HCEC 1CT (cell line): ENCODE data around the gene CLEC9A.

Experiments used
- DNase-seq: peaks from one replicate; pipeline ENCODE4 v3.0.0-alpha.2; 2017

CLEC9A gene

DNA sequence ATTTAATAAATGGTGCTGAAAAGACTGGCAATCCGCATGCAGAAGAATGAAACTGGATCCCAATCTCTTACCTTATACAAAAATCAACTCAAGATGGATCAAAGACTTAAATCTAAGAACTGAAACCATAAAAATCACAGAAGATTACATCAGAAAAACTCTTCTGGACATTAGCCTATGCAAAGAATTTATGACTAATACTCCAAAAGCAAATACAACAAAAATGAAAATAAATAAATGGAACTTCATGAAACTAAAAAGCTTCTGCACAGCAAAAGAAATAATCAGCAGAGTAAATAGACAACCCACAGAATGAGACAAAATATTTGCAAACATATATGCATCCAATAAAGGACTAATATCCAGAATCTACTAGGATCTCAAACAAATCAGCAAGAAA lies 82.6 kb downstream of the CLEC9A start:
- DNase-seq: peak; percentile 29

DNA sequence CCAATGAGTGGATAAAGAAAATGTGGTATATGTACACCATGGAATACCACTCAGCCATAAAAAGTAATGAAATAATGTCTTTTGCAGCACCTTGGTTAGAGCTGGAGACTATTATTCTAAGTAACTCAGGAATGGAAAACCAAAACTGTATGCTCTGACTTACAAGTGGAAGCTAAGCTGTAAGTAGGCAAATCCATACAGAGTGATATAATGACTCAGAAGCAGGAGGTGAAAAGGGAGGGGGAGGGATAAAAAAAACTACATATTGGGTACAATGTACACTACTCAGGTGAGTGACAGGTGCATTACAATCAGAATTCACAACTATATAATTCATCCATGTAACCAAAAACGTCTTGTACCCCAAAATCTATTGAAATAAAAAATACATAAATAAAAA lies 83.4 kb downstream of the CLEC9A start:
- no peak for DNase-seq

DNA sequence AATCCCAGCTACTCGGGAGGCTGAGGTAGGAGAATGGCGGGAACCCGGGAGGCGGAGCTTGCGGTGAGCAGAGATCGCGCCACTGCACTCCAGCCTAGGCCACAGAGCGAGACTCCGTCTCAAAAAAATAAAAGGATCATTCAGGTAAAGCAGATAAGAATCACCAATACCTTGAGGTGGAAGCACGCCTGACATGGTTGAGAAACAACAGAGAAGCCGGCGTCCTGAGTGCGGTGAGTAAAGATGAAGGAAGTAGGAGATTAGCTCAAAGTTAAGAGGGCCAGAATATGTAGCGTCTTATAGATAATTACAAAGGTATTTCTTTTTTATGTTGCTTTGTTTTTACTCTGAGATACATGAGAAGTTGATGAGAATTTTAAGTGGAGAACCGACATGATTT lies 84.8 kb downstream of the CLEC9A start:
- DNase-seq: no peak
